Measurements from ENCODE around the gene TBC1D10A. TPM values are rescaled to one million over a fixed set of nuclear protein-coding genes. Genes with fewer than 3 reads are reported as not detected.

Gene TBC1D10A
- total RNA-seq, 1 experiment from 2014 or later = 18.6 TPM

DNA sequence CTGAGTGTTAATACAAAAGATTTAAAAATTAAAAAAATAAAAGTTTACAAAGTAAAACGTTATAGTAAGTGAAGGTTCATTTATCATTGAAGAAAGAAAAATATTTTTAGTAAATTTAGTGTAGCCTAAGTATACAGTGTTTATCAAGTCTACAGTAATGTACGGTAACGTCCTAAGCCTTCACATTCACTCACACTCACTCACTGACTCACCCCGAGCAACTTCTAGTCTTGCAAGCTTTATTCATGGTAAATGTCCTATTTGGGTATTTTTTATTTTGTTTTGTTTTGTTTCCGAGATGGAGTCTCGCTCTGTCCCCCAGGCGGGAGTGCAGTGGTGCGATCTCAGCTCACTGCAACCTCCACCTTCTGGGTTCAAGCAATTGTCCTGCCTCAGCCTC, 46.2 kb downstream of the TBC1D10A start:
- ChIA-PET CTCF (interaction anchor here (0.9 kb wide), 1 partner anchor 17 kb away, joined by 3 read pairs; no protein-coding TSS in a partner anchor), RAD21 (ENCODE audit: low non-redundant PET in 1 of 2, low total read pairs in 2 of 2, uncharacterized antibody in 2 of 2, unreplicated experiment in 2 of 2) (interaction anchor here in 1 of 2 experiments (0.6 kb wide), 1 partner anchor 42 kb away, joined by 5 read pairs; no protein-coding TSS in a partner anchor), POLR2A (interaction anchor here (0.6 kb wide), 1 partner anchor 661 kb away, joined by 3 read pairs; no protein-coding TSS in a partner anchor)
- H3K9me2 ChIP-seq (ENCODE audit: insufficient read depth) = no peaks in the 10 kb centered on the region
- no peak for TF ChIP-seq SRF (IDR thresholded peaks at IDR 0.05; ENCODE audit: low read depth)
- TF ChIP-seq, protein P1, sequence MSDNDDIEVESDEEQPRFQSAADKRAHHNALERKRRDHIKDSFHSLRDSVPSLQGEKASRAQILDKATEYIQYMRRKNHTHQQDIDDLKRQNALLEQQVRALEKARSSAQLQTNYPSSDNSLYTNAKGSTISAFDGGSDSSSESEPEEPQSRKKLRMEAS (IDR thresholded peaks at IDR 0.05) = no peak
- no peak for TF ChIP-seq ZNF274 (IDR thresholded peaks at IDR 0.05; ENCODE audit: low read depth, low read length)
- TF ChIP-seq RAD21 (IDR thresholded peaks at IDR 0.05; ENCODE audit: low read depth) = no peak
- TF ChIP-seq, protein P2, sequence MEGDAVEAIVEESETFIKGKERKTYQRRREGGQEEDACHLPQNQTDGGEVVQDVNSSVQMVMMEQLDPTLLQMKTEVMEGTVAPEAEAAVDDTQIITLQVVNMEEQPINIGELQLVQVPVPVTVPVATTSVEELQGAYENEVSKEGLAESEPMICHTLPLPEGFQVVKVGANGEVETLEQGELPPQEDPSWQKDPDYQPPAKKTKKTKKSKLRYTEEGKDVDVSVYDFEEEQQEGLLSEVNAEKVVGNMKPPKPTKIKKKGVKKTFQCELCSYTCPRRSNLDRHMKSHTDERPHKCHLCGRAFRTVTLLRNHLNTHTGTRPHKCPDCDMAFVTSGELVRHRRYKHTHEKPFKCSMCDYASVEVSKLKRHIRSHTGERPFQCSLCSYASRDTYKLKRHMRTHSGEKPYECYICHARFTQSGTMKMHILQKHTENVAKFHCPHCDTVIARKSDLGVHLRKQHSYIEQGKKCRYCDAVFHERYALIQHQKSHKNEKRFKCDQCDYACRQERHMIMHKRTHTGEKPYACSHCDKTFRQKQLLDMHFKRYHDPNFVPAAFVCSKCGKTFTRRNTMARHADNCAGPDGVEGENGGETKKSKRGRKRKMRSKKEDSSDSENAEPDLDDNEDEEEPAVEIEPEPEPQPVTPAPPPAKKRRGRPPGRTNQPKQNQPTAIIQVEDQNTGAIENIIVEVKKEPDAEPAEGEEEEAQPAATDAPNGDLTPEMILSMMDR (IDR thresholded peaks at IDR 0.05 in 2 of 3, conservative IDR thresholded peaks at IDR 0.05 in 1 of 3; ENCODE audit: borderline replicate concordance in 1 of 3, insufficient read depth in 1 of 3, low read depth in 2 of 3, low read length in 2 of 3) = no peak
- TF ChIP-seq SP1 (IDR thresholded peaks at IDR 0.05; ENCODE audit: low read depth) = no peak
- no peak for TF ChIP-seq FOSL1 (IDR thresholded peaks at IDR 0.05; ENCODE audit: low read depth)
- TF ChIP-seq, protein P3, sequence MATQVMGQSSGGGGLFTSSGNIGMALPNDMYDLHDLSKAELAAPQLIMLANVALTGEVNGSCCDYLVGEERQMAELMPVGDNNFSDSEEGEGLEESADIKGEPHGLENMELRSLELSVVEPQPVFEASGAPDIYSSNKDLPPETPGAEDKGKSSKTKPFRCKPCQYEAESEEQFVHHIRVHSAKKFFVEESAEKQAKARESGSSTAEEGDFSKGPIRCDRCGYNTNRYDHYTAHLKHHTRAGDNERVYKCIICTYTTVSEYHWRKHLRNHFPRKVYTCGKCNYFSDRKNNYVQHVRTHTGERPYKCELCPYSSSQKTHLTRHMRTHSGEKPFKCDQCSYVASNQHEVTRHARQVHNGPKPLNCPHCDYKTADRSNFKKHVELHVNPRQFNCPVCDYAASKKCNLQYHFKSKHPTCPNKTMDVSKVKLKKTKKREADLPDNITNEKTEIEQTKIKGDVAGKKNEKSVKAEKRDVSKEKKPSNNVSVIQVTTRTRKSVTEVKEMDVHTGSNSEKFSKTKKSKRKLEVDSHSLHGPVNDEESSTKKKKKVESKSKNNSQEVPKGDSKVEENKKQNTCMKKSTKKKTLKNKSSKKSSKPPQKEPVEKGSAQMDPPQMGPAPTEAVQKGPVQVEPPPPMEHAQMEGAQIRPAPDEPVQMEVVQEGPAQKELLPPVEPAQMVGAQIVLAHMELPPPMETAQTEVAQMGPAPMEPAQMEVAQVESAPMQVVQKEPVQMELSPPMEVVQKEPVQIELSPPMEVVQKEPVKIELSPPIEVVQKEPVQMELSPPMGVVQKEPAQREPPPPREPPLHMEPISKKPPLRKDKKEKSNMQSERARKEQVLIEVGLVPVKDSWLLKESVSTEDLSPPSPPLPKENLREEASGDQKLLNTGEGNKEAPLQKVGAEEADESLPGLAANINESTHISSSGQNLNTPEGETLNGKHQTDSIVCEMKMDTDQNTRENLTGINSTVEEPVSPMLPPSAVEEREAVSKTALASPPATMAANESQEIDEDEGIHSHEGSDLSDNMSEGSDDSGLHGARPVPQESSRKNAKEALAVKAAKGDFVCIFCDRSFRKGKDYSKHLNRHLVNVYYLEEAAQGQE (IDR thresholded peaks at IDR 0.05; ENCODE audit: low read depth) = no peak
- TF ChIP-seq, protein P4, sequence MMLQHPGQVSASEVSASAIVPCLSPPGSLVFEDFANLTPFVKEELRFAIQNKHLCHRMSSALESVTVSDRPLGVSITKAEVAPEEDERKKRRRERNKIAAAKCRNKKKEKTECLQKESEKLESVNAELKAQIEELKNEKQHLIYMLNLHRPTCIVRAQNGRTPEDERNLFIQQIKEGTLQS (IDR thresholded peaks at IDR 0.05) = no peak
- TF ChIP-seq ELF1 (IDR thresholded peaks at IDR 0.05; ENCODE audit: borderline replicate concordance, low read depth) = no peak
- H3K9ac ChIP-seq (ENCODE audit: low read length) = no peak overlapping the region
- H3K36me3 ChIP-seq (ENCODE audit: control insufficient read depth in 1 of 2, insufficient read depth in 2 of 2, low read length in 2 of 2) = no peaks in the 10 kb centered on the region
- H3K4me2 ChIP-seq (ENCODE audit: low read length) = no peak overlapping the region
- H3K27ac ChIP-seq (ENCODE audit: low read depth, low read length) = no peak overlapping the region
- intact Hi-C loops (cut with micrococcal nuclease) = no loop called here
- H3K4me1 ChIP-seq (ENCODE audit: control insufficient read depth in 1 of 2, insufficient read depth in 2 of 2, low read length in 2 of 2) = peaks cover 5 to 21% of the 10 kb centered on the region in 2 experiments; a peak in 3 of 4 replicates
- H3K27me3 ChIP-seq (ENCODE audit: insufficient read depth, low read length) = no peaks in the 10 kb centered on the region
- DNase-seq (ENCODE audit: low read depth, low spot score) (no peak), ATAC-seq (no peak)
- BruUV-seq (replicated peaks) = no TSS peak
- H3K4me3 ChIP-seq (replicated peaks in 1 of 2; ENCODE audit: low read depth in 1 of 2, low read length in 2 of 2) = no peak overlapping the region
- no peak overlapping the region for H2AFZ ChIP-seq (ENCODE audit: low read depth, low read length, poor library complexity, severe bottlenecking)
- no peaks in the 10 kb centered on the region for H4K20me1 ChIP-seq (ENCODE audit: insufficient read depth)
- H3K79me2 ChIP-seq (ENCODE audit: insufficient read depth, low read length) = no peaks in the 10 kb centered on the region
- H3K9me3 ChIP-seq (ENCODE audit: control insufficient read depth in 1 of 2, insufficient read depth in 1 of 2, low read depth in 1 of 2, low read length in 2 of 2) = no peaks in the 10 kb centered on the region

All from HCT116 (cell line).